Renal cortex interstitium (tissue), 11 donors: ENCODE data around the gene LTBR. TPM values are rescaled to one million over a fixed set of nuclear protein-coding genes. Genes with fewer than 3 reads are reported as not detected.
"Not testable (repeated sequence)": the region's sequence is repeated elsewhere in the genome, so short reads cannot be mapped to it uniquely, and the experiment has no call there.

Experiments used
- DNase-seq, 11 donors: peaks; one replicate each; pipeline ENCODE4 v3.0.0-alpha.2; 2013; ENCODE audit warnings: low read depth in 9 of 11, low spot score in 4 of 11; ENCODE audit errors: extremely low read depth in 1 of 11
- polyA plus RNA-seq, 3 donors: library from polyadenylated mRNA; unstranded; fragments of 120-200 nt; gene quantifications; one replicate each; pipeline ENCODE4 v1.2.1, GENCODE V29; 2013; ENCODE audit not compliant: insufficient read length in 3 of 3

LTBR gene
- polyA plus RNA-seq, 3 donors = 52.6 to 71.7 (median 65.2) TPM

GRCh38 chr12:6342140-6342889 lies 41.6 kb upstream of the LTBR start:
- no peak for DNase-seq

- no peak for DNase-seq
Observed at GRCh38 chr12:6343518-6343917, 40.4 kb upstream of the LTBR start.

GRCh38 chr12:6344101-6344660 lies 39.8 kb upstream of the LTBR start:
- DNase-seq = not testable (repeated sequence)

GRCh38 chr12:6345319-6346091 lies 38.5 kb upstream of the LTBR start:
- DNase-seq = no peak

GRCh38 chr12:6346235-6346832 lies 37.6 kb upstream of the LTBR start:
- no peak for DNase-seq

GRCh38 chr12:6346942-6347341 lies 37.0 kb upstream of the LTBR start:
- DNase-seq = no peak

GRCh38 chr12:6347367-6348338 lies 36.3 kb upstream of the LTBR start:
- no peak for DNase-seq

- DNase-seq = no peak
Observed at GRCh38 chr12:6351622-6352021, 32.3 kb upstream of the LTBR start.

- no peak for DNase-seq
Observed at GRCh38 chr12:6352193-6353173, 31.5 kb upstream of the LTBR start.

- no peak for DNase-seq
Observed at GRCh38 chr12:6354495-6355393, 29.2 kb upstream of the LTBR start.

- no peak for DNase-seq
Observed at GRCh38 chr12:6355491-6356373, 28.2 kb upstream of the LTBR start.

- DNase-seq = no peak
Observed at GRCh38 chr12:6356374-6356820, 27.6 kb upstream of the LTBR start.

GRCh38 chr12:6358881-6359280 lies 25.1 kb upstream of the LTBR start:
- no peak for DNase-seq

GRCh38 chr12:6360080-6360571 lies 23.8 kb upstream of the LTBR start:
- DNase-seq = no peak
